Smooth muscle cell (in vitro differentiated cells): Measurements from ENCODE around the gene ZNRF2. TPM values are rescaled to one million over a fixed set of nuclear protein-coding genes. Genes with fewer than 3 reads are reported as not detected.
"Not testable (repeated sequence)": the region's sequence is repeated elsewhere in the genome, so short reads cannot be mapped to it uniquely, and the experiment has no call there.

ENCODE experiments used
- DNase-seq: peaks from one replicate; lab custom pipeline; 2025; ENCODE audit not compliant: unreplicated experiment; lab: John Stamatoyannopoulos, UW
- H2AFZ ChIP-seq: fragments of 200-600 bp; sonication (generic); 2 replicates; pipeline ENCODE4 v1.6.0; 2016; ENCODE audit warnings: antibody characterized with exemption, low read depth, mild to moderate bottlenecking
- H3F3A ChIP-seq: fragments of 200-600 bp; sonication (generic); 2 replicates; pipeline ENCODE4 v1.6.0; 2017; ENCODE audit warnings: antibody characterized with exemption, low read depth
- H3K27ac ChIP-seq: fragments of 200-600 bp; sonication (generic); 2 replicates; pipeline ENCODE4 v1.5.1; 2016; ENCODE audit warnings: low read depth, mild to moderate bottlenecking
- H3K27me3 ChIP-seq: fragments of 200-600 bp; sonication (generic); 2 replicates; pipeline ENCODE4 v1.6.1; 2016; ENCODE audit warnings: low read depth, mild to moderate bottlenecking
- H3K36me3 ChIP-seq: fragments of 200-600 bp; sonication (generic); 2 replicates; pipeline ENCODE4 v1.5.1; 2016; ENCODE audit warnings: low read depth
- H3K4me1 ChIP-seq: fragments of 200-600 bp; sonication (generic); 2 replicates; pipeline ENCODE4 v1.5.1; 2016; ENCODE audit warnings: low read depth
- H3K4me2 ChIP-seq: fragments of 200-600 bp; sonication (generic); 2 replicates; pipeline ENCODE4 v1.6.0; 2016; ENCODE audit warnings: mild to moderate bottlenecking
- H3K4me3 ChIP-seq: fragments of 200-600 bp; sonication (generic); 2 replicates; pipeline ENCODE4 v1.5.1; 2016; ENCODE audit warnings: mild to moderate bottlenecking
- H3K79me2 ChIP-seq: fragments of 200-600 bp; sonication (generic); 2 replicates; pipeline ENCODE4 v1.6.0; 2016; ENCODE audit warnings: low read depth, mild to moderate bottlenecking
- H3K9ac ChIP-seq: fragments of 200-600 bp; sonication (generic); 2 replicates; pipeline ENCODE4 v1.6.0; 2016; ENCODE audit warnings: low read depth
- H3K9me3 ChIP-seq: fragments of 200-600 bp; sonication (generic); replicated peaks from 2 replicates; pipeline ENCODE4 v1.5.1; 2016; ENCODE audit warnings: low read depth
- H4K20me1 ChIP-seq: fragments of 200-600 bp; sonication (generic); 2 replicates; pipeline ENCODE4 v1.6.0; 2016; ENCODE audit warnings: low read depth
- CTCF ChIP-seq: fragments of 200-600 bp; sonication (generic); IDR thresholded peaks from 2 replicates; pipeline ENCODE4 v1.5.1; 2017; ENCODE audit warnings: borderline replicate concordance, mild to moderate bottlenecking, antibody characterized with exemption; ENCODE audit not compliant: insufficient read depth, poor library complexity, severe bottlenecking
- WGBS: methylation state at CpG from one replicate; pipeline ENCODE4 v1.1.7; 2016; ENCODE audit warnings: low lambda C conversion rate; 5-methylcytosine and 5-hydroxymethylcytosine counted together
- polyA plus RNA-seq: library from polyadenylated mRNA; unstranded; fragments of >200 nt; fragmentation: Nextera tagmentation; extraction: Ambion mirVana; gene quantifications from 2 replicates; pipeline ENCODE4 v1.2.1, GENCODE V29; 2016
- total RNA-seq: library from RNA; depleted of rRNA; stranded (reverse); fragments of >200 nt; gene quantifications from 2 replicates; pipeline ENCODE4 v1.2.3, GENCODE V29; 2014

The ZNRF2 gene
- total and polyA plus RNA-seq, 2 experiments from 2014 or later = 2.1 to 13.5 TPM

GRCh38 chr7:30264052-30264451, 20.3 kb upstream of the ZNRF2 start:
- Histone ChIP-seq H3K79me2 (no peaks in the 10 kb centered on the region), H2AFZ (no peak overlapping the region), H3K27ac (no peak overlapping the region), H3K9me3 (no peaks in the 10 kb centered on the region), H3K4me1 (no peaks in the 10 kb centered on the region), H3K4me2 (no peak overlapping the region), H3K27me3 (peaks cover 8% of the 10 kb centered on the region), H4K20me1 (no peaks in the 10 kb centered on the region), H3F3A (no peaks in the 10 kb centered on the region), H3K4me3 (no peak overlapping the region), H3K9ac (no peak overlapping the region), H3K36me3 (no peaks in the 10 kb centered on the region)
- WGBS = 93% methylated on average over 4 of the region's 4 CpGs
- no peak for DNase-seq
- no peak for TF ChIP-seq CTCF

- H3F3A ChIP-seq, H3K9ac ChIP-seq, H3K4me2 ChIP-seq, H3K36me3 ChIP-seq, H3K4me1 ChIP-seq, H4K20me1 ChIP-seq, H3K9me3 ChIP-seq, H3K79me2 ChIP-seq, H3K27ac ChIP-seq, H3K27me3 ChIP-seq, H2AFZ ChIP-seq, H3K4me3 ChIP-seq, DNase-seq: not testable (repeated sequence)
- WGBS = 95% methylated on average over 4 of the region's 4 CpGs
Measured at GRCh38 chr7:30265189-30265588, 19.2 kb upstream of the ZNRF2 start.

GRCh38 chr7:30266686-30267085, 17.7 kb upstream of the ZNRF2 start:
- Histone ChIP-seq H3K4me1 (no peaks in the 10 kb centered on the region), H3K36me3 (no peaks in the 10 kb centered on the region), H3F3A (no peaks in the 10 kb centered on the region), H3K79me2 (no peaks in the 10 kb centered on the region), H4K20me1 (no peaks in the 10 kb centered on the region), H3K27ac (no peak overlapping the region), H3K9ac (no peak overlapping the region), H2AFZ (no peak overlapping the region), H3K4me2 (no peak overlapping the region), H3K4me3 (no peak overlapping the region), H3K9me3 (no peaks in the 10 kb centered on the region), H3K27me3 (peaks cover 8% of the 10 kb centered on the region)
- no peak for TF ChIP-seq CTCF
- 67% methylated on average over 1 of the region's 1 CpG for WGBS
- DNase-seq = no peak

- TF ChIP-seq CTCF = no peak
- no peak overlapping the region for H3K27ac ChIP-seq
- H3K9ac ChIP-seq = no peak overlapping the region
- H3K4me2 ChIP-seq = no peak overlapping the region
- H3K4me1 ChIP-seq = no peaks in the 10 kb centered on the region
- no peak overlapping the region for H3K4me3 ChIP-seq
- H3K27me3 ChIP-seq = no peaks in the 10 kb centered on the region
- 93% methylated on average over 6 of the region's 6 CpGs for WGBS
- DNase-seq = no peak
- no peaks in the 10 kb centered on the region for H3F3A ChIP-seq
- H3K36me3 ChIP-seq = no peaks in the 10 kb centered on the region
- H3K9me3 ChIP-seq = no peaks in the 10 kb centered on the region
- no peaks in the 10 kb centered on the region for H3K79me2 ChIP-seq
- H4K20me1 ChIP-seq = no peaks in the 10 kb centered on the region
- no peak overlapping the region for H2AFZ ChIP-seq
Measured at GRCh38 chr7:30268586-30268985, 15.8 kb upstream of the ZNRF2 start.
